Panc1 (cell line): Measurements from ENCODE around the gene NTM.

Source experiments
- CTCF ChIP-seq: fragments of 450-650 bp; IDR thresholded peaks from 2 replicates; pipeline ENCODE4 v1.5.1; 2017; ENCODE audit warnings: mild to moderate bottlenecking
- TCF7L2 ChIP-seq: IDR thresholded peaks from 2 replicates; pipeline ENCODE4 v1.6.1; 2011; ENCODE audit warnings: mild to moderate bottlenecking, low read depth, low read length, inconsistent platforms

GRCh38 chr11:131696690-131697089, 326.3 kb downstream of the NTM start:
- TF ChIP-seq CTCF (no peak), TCF7L2 (no peak)
